Activated CD8-positive, alpha-beta memory T cell treated with anti-CD3 and anti-CD28 coated beads, Interleukin-2, amount 50 U/mL, for 48 hours (primary cell): ENCODE measurements around the gene PKD2.
"Not testable (repeated sequence)": the region's sequence is repeated elsewhere in the genome, so short reads cannot be mapped to it uniquely, and the experiment has no call there.

Experiments
- DNase-seq: peaks from one replicate; pipeline ENCODE4 v3.0.0-alpha.2; 2020

Gene PKD2

GRCh38 chr4:88078579-88078978 lies 71.1 kb downstream of the PKD2 start:
- DNase-seq, result no peak

- DNase-seq, result no peak
Observed at GRCh38 chr4:88080626-88081025, 73.2 kb downstream of the PKD2 start.

GRCh38 chr4:88087004-88087403 lies 79.6 kb downstream of the PKD2 start:
- DNase-seq, result no peak

GRCh38 chr4:88090898-88091297 lies 83.5 kb downstream of the PKD2 start:
- DNase-seq, result no peak

GRCh38 chr4:88091378-88091777 lies 83.9 kb downstream of the PKD2 start:
- no peak for DNase-seq

GRCh38 chr4:88093874-88094273 lies 86.4 kb downstream of the PKD2 start:
- DNase-seq, result no peak

- no peak for DNase-seq
Observed at GRCh38 chr4:88097301-88097700, 89.9 kb downstream of the PKD2 start.

GRCh38 chr4:88097781-88098180 lies 90.3 kb downstream of the PKD2 start:
- no peak for DNase-seq

GRCh38 chr4:88098993-88099752 lies 91.7 kb downstream of the PKD2 start:
- DNase-seq, result no peak

- no peak for DNase-seq
Observed at GRCh38 chr4:88101165-88101564, 93.7 kb downstream of the PKD2 start.

GRCh38 chr4:88102026-88102425 lies 94.6 kb downstream of the PKD2 start:
- no peak for DNase-seq

- DNase-seq, result no peak
Observed at GRCh38 chr4:88104902-88105610, 97.6 kb downstream of the PKD2 start.

- no peak for DNase-seq
Observed at GRCh38 chr4:88106205-88106604, 98.8 kb downstream of the PKD2 start.

- no peak for DNase-seq
Observed at GRCh38 chr4:88107406-88108107, 100.1 kb downstream of the PKD2 start.

GRCh38 chr4:88108108-88108465 lies 100.7 kb downstream of the PKD2 start:
- not testable (repeated sequence) for DNase-seq

GRCh38 chr4:88108747-88109122 lies 101.3 kb downstream of the PKD2 start:
- DNase-seq, result no peak

GRCh38 chr4:88109123-88109881 lies 101.9 kb downstream of the PKD2 start:
- no peak for DNase-seq

- no peak for DNase-seq
Observed at GRCh38 chr4:88110826-88111225, 103.4 kb downstream of the PKD2 start.

GRCh38 chr4:88112856-88113255 lies 105.4 kb downstream of the PKD2 start:
- no peak for DNase-seq

- no peak for DNase-seq
Observed at GRCh38 chr4:88115587-88115986, 108.2 kb downstream of the PKD2 start.

- DNase-seq, result no peak
Observed at GRCh38 chr4:88119943-88120342, 112.5 kb downstream of the PKD2 start.

- not testable (repeated sequence) for DNase-seq
Observed at GRCh38 chr4:88122260-88122659, 114.8 kb downstream of the PKD2 start.
